GM12801 (cell line): ENCODE data around the gene PLEKHG2.

Source experiments
- TF ChIP-seq, protein P1 (sequence below): IDR thresholded peaks from one replicate; pipeline ENCODE4 v1.5.1; 2011; ENCODE audit warnings: control low read depth; ENCODE audit not compliant: insufficient read length; ENCODE audit errors: extremely low read depth

Gene PLEKHG2, protein sequence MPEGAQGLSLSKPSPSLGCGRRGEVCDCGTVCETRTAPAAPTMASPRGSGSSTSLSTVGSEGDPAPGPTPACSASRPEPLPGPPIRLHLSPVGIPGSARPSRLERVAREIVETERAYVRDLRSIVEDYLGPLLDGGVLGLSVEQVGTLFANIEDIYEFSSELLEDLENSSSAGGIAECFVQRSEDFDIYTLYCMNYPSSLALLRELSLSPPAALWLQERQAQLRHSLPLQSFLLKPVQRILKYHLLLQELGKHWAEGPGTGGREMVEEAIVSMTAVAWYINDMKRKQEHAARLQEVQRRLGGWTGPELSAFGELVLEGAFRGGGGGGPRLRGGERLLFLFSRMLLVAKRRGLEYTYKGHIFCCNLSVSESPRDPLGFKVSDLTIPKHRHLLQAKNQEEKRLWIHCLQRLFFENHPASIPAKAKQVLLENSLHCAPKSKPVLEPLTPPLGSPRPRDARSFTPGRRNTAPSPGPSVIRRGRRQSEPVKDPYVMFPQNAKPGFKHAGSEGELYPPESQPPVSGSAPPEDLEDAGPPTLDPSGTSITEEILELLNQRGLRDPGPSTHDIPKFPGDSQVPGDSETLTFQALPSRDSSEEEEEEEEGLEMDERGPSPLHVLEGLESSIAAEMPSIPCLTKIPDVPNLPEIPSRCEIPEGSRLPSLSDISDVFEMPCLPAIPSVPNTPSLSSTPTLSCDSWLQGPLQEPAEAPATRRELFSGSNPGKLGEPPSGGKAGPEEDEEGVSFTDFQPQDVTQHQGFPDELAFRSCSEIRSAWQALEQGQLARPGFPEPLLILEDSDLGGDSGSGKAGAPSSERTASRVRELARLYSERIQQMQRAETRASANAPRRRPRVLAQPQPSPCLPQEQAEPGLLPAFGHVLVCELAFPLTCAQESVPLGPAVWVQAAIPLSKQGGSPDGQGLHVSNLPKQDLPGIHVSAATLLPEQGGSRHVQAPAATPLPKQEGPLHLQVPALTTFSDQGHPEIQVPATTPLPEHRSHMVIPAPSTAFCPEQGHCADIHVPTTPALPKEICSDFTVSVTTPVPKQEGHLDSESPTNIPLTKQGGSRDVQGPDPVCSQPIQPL (N-terminal part only)

DNA sequence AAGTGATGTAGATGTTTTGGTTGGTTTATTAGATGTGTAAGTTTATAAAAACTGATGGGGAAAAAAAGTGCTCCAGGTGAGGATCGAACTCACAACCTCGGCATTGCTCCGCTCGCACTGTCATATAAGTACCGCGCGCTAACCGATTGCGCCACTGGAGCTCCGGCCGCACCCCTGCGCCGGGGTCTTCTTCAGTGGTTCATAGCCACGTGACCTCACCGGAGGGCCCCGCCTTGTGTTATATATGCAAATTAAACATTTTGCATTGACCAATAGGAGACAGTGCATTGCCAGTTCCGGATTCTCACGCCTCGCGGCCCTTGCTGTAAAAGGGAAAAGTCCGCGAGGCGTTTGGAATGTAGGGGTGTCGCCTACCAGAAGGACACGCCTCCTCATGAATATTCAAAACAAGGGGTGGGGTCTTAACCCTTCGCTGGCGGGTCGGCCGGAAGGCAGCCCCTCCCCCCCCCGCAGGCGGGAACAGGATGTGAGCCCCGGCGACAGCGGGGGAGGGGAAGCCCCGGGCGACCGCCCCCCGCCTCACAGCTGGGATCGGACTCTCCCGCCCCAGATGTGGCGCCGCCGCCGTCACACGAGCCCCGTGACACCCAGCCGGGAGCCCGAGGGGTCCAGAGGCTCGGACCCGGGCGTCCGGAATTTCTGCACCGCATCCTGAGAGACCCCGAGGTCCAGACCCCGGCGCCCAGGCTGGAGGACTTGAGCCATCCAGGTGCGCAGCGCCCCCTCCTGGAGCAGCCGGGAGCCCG lies at the start of gene PLEKHG2:
Gene PLEKHG2, plus strand, starts transcription at position 570 of the 767 bp plus-strand sequence. CDS start 1,418 bp downstream, outside the sequence.
- TF ChIP-seq, protein P1, sequence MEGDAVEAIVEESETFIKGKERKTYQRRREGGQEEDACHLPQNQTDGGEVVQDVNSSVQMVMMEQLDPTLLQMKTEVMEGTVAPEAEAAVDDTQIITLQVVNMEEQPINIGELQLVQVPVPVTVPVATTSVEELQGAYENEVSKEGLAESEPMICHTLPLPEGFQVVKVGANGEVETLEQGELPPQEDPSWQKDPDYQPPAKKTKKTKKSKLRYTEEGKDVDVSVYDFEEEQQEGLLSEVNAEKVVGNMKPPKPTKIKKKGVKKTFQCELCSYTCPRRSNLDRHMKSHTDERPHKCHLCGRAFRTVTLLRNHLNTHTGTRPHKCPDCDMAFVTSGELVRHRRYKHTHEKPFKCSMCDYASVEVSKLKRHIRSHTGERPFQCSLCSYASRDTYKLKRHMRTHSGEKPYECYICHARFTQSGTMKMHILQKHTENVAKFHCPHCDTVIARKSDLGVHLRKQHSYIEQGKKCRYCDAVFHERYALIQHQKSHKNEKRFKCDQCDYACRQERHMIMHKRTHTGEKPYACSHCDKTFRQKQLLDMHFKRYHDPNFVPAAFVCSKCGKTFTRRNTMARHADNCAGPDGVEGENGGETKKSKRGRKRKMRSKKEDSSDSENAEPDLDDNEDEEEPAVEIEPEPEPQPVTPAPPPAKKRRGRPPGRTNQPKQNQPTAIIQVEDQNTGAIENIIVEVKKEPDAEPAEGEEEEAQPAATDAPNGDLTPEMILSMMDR = no peak

DNA sequence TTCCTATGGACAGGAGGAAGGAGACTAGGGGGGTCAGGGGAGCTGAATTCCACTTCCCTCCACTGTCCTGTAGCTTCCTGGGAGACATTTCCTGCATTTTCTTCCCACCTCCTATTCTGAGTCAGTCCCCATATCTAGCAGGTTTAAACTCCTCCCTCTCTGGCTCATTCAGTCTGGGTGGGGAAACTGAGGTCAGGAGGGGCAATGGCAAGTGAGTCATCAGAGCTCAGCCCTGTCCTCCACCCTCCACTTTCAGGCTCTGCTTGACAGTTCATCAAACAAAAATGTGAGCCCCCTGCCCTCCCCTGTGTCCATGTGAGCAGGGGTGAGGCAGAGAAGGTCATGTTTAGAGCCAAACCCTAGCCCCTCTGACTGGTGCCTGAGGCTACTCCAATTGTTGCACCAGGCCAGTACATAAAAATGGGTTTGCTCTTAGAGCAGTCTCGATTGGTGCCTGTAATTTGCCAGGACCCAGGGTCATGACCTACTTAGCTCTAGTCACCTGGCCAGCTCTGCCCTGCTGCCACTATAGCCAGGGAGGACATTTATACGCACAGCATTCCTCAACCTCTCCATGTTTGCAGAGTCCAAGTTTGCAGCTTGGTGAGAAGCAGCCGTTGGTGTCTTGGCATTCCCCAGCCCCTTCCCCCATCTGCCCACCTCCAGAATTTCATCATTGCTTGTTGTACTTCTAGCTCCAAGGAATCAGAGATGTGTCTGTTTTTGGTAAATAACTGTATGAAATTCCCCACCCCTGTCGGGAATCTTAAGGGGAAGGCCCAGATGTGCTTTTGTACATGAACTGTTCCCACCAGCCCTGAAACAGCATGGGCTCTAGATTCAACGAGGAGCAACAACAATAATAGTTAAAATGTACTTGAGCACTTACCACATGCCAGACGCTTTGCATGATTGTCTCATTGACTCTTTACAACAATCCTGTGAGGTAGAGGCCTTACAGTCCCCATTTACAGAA lies 49.5 kb upstream of the PLEKHG2 start:
- TF ChIP-seq, protein P1 = no peak

DNA sequence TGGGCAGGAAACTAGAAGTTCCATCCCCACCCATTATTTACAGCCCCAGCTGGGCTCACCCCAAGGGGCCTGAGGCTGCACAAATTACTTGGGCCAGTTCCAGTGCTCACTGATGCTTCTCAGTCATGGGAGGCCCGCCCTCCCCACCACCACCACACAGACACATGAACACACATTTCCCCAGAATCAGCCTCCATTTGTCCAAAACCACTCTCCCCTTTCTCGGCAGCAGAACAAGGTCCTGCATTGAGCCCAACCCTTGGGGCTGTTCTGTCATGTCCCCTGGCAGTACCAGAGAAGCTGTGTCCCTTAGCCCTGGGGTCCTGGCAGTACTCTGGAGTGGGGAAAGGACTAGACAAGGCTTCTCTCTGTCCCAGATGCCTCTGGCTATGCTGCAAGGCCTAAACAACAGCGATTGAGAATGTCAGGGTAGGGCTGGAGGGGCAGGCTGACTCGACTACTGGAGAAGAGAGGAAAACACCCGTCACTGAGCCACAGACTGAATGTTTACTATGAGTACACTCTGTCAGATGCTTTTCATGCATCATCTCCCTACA lies 48.5 kb upstream of the PLEKHG2 start:
- TF ChIP-seq, protein P1 = no peak

DNA sequence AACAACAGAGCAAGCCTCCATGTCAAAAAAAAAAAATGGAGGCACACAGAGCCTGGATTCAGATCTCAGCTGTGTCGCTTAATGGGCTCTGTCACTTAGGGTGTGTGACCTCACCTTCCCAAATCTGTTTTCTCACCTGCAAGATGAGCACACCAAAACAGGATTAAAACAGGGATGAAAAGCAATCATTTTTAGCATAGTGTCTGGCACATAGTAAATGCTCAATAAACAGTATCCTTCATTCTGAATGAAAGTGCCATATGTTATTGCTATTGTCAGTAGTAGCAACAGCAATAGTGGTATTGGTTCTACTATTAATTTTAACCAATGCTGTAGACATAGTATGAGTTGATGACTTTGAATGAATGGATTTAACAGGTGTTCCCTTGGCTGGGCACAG lies 46.9 kb upstream of the PLEKHG2 start:
- TF ChIP-seq, protein P1 = no peak

DNA sequence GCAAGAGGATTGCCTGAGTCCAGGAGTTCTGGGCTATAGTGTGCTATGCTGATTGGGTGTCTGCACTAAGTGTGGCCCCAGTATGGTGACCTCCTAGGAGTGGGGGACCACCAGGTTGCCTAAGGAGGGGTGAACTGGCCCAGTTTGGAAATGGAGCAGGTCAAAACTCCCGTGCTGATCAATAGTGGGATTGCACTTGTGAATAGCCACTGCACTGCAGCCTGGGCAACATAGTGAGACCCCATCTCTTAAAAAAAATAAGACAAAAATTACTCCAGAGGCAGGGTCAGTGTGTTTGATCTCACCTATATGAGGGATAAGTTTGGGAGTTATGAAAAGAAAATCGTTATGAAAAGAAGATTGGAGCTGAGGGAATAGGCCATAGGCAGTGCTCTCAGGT lies 43.3 kb upstream of the PLEKHG2 start:
- TF ChIP-seq, protein P1 = no peak

DNA sequence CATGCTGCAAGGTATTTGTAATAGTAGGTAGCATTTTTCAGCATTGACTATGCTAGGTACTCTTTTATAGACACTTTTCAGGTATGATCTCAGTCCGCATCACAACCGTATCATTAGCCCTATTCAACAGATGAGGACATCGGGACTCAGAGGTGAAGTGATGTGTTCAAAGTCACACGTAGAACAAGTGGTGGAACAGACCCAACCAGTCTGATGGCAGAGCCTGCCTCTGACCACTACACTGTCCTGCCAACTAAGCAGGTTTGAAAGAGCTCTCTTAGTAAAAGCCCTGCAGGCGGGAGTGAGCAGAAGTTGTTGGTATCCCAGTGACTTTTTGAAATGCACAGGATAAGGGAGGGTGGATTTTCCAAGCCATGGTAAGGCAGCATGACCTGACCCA lies 41.7 kb upstream of the PLEKHG2 start:
- TF ChIP-seq, protein P1 = no peak
